HG03565 (cell line): ENCODE results near the gene CNOT10.
A peak's percentile ranks its signal among the peaks of the same experiment; 100 is the strongest.
"Not testable (repeated sequence)": the region's sequence is repeated elsewhere in the genome, so short reads cannot be mapped to it uniquely, and the experiment has no call there.

Experiments
- ATAC-seq: cut with Tn5 transposase; IDR thresholded peaks from one replicate; pipeline ENCODE4 v1.9.1; 2021; ENCODE audit warnings: mild to moderate bottlenecking, moderate library complexity; ENCODE audit not compliant: unreplicated experiment

The CNOT10 gene, protein sequence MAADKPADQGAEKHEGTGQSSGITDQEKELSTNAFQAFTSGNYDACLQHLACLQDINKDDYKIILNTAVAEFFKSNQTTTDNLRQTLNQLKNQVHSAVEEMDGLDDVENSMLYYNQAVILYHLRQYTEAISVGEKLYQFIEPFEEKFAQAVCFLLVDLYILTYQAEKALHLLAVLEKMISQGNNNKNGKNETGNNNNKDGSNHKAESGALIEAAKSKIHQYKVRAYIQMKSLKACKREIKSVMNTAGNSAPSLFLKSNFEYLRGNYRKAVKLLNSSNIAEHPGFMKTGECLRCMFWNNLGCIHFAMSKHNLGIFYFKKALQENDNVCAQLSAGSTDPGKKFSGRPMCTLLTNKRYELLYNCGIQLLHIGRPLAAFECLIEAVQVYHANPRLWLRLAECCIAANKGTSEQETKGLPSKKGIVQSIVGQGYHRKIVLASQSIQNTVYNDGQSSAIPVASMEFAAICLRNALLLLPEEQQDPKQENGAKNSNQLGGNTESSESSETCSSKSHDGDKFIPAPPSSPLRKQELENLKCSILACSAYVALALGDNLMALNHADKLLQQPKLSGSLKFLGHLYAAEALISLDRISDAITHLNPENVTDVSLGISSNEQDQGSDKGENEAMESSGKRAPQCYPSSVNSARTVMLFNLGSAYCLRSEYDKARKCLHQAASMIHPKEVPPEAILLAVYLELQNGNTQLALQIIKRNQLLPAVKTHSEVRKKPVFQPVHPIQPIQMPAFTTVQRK

DNA sequence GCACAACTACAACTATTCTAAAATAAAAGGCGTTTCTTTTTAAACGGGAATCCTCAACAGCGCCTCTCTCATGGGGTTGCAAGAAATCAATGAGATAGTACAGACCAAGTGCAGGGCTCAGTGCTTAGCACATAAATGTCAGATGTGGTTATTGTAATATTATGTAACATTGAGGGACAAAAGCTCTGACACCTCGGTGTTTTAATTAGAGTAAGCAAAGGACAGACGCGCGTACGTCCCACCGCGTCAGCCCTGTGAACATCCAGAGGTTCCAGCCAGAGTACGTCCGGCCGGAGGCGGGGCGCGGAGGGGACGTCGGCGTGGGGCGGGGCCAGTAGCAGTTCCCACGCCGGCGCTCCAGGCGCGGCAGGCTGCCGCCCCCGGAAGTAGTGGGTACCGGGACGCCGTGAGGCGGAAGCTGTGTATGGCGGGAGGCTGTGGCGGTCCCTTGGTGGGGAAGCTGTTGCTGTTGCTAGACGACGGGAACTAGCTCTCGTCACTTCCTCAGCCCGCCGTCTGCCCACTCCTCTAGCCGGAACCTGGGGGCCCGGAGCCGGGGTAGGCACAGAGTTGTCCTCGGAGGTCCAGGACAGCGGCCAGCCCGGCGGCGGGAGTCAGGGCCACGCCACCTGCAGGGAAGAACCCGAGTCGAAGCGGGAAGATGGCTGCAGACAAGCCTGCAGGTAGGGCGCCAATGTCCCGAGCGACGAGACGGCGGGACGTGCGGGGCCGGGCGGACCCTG is at the start of gene CNOT10:
CNOT10 (plus strand) TSS at position 389 of the 743 bp plus-strand sequence; CDS start at position 662, 273 bp downstream.
- ATAC-seq: peak; percentile 97

DNA sequence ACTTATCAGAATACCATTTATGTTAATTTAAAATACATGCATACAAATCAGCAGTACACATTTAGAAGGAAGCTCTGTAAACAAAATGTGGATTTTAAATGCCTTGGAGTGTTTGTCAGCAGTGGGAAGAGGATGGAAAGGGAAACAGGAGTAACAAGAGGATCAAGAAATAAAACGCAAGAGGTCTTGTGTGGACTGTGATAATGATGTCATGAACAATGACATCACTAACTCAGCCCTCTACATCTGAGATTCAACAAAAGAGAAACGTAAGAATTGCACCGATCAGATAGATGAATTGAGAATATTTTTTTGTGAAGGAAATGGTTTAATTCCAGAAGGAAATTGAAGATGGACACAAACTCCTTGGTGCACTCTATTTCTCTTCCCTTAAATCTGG is 44.0 kb upstream of the CNOT10 start:
- ATAC-seq: no peak

DNA sequence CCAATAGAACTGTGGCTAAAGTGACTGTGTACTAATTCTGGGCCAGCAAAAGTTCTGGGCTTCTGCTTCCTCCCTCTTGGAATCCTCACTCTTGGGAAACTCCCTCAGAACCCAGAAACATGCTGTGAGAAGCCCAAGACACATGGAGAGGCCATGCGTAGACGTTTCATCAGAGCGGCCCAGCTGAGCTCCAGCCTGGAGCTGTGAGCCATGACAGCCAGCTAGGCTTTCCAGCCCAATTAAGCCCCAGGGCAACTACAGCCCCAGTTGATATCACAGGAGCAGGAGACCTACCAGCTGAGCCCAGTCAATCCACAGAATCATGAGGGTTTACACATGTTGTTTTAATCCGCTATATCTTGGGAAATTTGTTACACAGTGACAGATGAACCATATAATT is 43.6 kb upstream of the CNOT10 start:
- ATAC-seq: no peak

DNA sequence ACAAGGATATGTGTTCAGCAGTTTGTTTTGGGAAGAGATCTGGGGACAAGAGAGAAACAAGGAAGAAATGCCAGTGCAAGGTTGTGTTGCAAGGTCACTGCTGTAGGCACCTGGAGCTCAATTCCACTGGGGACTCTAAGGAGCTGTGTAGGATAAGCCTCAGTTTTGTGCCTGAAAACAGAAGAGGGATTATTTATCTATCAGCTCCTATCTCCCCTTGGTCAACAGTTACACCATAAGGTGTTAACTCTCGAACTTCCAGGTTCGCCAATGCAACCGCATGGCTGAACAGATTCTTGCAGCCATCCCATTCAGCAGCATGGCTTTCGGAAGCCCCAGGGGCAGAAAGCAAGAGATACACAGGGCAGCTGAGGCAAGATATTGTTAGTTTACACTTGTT is 41.6 kb upstream of the CNOT10 start:
- ATAC-seq: no peak

DNA sequence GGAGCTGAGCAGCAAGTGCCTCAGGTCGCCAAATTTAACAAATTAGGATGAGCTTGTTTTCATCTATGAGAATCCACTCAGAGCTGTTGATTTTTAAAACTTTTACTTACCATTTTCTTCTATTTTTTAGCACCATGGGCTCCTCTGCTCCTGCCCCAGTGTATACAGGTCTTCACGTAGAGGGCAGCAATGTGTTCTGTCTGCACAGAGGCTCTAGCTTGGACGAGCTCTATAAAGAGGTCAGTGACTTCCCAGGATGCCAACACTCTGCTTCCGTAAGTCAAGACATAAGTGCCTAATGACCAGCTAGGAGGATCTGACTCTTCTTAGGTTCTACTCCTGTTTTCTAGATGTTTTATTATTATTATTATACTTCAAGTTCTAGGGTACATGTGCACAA is 41.2 kb upstream of the CNOT10 start:
- ATAC-seq: no peak

DNA sequence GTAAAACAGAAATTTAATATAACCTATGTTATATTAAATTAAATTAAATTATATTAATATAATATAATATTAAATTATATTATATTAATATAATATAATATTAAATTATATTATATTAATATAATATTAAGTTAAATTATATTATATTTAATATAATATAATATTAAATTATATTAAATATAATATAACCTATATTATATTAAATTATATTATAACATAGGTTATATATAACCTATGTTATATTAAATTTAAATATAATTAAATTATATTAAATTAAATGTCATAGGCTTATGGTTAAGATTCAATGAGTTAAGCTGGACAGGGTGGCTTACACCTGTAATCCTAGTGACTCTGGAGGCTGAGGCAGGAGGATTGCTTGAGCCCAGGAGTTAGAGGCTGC is 40.6 kb upstream of the CNOT10 start:
- ATAC-seq: no peak

DNA sequence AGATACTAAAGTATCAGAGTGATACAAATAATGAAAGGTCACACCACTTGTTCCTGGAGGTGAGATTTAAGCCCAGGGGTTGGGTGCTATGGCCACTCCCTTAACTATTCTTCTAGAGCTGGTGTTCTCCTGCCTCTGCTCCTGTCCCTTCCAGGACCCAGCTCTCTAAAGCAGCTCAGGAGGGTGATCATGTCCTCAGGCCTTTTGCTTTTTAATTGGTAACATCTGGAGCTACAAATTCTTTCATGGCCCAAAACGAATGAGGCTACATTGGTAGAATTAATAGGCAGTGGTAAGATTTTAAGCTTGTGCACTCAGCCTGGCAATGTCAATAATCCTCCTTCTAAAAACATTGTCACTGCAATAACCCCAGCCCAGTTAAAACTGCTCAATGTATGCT is 38.2 kb upstream of the CNOT10 start:
- no peak for ATAC-seq

DNA sequence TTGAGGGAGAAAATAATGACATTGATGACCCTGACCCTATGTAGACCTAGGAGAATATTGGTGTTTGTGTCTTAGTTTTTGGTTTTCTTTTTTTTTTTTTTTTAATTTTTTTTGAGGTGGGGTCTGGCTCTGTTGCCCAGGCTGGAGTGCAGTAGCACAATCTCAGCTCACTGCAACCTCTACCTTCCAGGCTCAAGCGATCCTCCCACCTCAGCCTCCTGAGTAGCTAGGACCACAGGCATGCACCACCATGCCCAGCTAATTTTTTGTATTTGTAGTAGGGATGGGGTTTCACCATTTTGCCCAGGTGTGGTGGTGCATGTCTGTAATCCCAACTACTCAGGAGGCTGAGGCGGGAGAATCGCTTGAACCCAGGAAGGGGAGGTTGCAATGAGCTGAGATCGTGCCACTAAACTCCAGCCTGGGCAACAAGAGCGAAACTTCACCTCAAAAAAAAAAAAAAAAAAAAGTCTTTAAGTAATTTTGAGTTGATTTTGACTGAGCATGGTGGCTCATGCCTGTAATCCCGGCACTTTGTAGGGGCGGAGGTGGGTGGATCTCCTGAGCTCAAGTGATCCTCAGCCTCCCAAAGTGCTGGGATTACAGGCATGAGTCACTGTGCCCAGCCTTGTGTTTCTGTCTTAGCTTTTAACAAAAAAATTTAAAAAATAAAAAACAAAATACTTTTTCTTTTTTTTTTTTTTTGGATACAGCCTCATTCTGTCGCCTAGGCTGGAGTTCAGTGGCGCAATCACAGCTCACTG is 32.5 kb upstream of the CNOT10 start:
- not testable (repeated sequence) for ATAC-seq

DNA sequence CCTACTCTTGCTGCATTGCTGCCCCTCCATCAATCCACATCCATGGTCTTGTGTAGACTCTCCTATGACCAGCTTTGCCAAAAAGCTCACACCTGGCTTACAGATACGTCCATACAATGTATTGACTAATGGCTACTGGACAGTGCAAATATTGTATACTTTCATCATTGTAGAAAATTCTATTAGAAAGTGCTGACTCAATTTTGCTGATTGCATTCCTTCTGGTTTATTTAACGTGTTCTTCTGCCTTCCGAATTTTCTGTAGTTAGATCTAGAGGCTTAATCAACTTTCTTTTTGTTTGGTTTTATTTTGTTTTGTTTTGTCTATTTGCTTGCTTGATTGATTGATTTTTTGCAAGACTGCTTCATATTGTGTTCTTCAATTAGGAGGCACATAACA is 29.8 kb upstream of the CNOT10 start:
- ATAC-seq: no peak

DNA sequence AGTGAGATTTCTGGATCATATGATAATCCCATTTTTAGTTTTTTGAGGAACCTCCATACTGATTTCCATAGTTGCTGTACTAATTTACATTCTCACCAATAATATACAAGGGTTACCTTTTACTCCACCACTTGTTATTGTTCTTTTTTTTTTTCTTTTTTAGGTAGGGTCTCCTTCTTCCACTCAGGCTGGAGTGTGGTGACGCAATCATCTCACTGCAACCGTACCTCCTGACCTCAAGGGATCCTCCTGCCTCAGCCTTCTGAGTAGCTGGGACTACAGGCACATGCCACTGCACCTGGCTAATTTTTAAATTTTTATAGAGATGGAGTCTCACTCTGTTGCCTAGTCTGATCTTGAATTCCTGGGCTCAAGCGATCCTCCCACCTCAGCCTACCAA is 24.4 kb upstream of the CNOT10 start:
- no peak for ATAC-seq

DNA sequence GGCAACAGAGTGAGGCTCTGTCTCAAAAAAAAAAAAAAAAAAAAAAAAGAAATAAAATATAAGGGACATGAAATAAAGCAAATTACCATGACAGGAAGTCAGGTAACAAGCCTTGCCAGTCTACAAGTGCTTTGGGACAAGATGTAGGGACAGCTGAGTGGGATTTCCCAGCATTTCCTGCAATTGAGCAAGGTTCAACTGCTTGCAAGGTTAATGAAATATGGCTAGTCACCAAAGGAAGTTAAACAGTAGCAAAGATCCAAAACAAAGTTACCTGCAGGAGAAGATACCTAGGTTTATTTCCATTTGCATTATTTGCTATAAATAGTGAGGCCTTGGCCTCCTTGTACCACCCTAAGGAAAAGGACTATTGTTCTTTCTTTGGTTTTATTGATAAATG is 22.3 kb upstream of the CNOT10 start:
- ATAC-seq: no peak

DNA sequence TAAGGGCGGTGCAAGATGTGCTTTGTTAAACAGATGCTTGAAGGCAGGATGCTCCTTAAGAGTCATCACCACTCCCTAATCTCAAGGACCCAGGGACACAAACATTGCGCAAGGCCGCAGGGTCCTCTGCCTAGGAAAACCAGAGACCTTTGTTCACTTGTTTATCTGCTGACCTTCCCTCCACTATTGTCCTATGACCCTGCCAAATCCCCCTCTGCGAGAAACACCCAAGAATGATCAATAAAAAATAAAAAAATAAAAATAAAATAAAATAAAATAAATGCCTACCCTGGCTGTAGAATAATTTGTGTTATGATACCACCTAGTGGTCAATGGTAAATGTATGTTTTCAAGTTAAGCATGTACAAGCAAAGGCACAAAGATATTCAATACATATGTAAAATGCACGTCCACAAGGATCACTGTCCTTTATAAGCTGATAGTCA is 20.3 kb upstream of the CNOT10 start:
- ATAC-seq: not testable (repeated sequence)

DNA sequence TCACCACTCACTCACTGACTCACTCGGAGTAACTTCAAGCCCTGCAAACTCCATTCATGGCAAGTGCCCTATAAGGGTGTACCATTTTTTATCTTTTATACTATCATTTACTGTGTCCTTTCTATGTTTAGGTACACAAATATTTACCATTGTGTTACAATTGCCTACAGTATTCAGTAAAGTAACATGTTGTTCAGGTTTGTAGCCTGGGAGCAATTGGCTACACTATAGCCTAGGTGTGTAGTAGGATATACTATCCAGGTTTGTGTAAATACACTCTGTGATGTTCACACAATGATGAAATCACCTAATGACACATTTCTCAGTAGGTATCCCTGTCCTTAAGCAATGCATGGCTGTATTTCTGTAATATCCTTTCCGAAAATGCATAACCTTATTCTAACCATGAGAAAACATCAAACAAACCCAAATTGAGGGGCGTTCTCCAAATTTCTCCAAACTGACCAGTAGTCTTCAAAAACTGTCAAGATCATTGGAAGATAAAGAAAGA is 17.9 kb upstream of the CNOT10 start:
- no peak for ATAC-seq

DNA sequence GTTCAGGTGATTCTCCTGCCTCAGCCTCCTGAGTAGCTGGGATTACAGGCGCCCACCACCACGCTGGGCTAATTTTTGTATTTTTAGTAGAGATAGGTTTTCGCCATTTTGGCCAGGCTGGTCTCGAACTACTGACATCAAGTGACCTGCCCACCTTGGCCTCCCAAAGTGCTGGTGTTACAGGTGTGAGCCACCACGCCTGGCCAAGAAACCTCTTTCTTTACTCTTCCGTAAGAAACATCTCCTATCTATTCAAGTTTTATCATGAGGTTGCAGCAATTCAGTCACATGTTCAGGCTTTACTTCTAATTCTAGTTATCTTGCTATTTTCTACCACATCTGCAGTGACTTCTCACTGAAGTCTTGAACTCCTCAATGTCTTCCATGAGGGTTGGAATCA is 15.8 kb upstream of the CNOT10 start:
- not testable (repeated sequence) for ATAC-seq

DNA sequence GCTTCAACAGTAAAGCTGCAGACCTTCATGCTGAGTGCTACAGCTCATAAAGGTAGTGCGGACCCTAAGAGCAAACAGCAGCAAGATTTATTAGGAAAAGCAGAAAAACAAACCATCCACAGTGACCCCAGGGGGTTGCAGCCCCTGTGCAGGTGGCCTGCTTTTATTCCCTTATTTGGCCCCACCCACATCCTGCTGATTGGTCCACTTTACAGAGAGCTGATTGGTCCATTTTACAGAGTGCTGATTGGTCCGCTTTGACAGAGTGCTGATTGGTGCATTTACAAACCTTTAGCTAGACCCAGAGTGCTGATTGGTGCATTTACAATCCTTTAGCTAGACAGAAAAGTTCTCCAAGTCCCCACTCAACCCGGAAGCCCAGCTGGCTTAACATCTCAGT is 11.3 kb upstream of the CNOT10 start:
- not testable (repeated sequence) for ATAC-seq

DNA sequence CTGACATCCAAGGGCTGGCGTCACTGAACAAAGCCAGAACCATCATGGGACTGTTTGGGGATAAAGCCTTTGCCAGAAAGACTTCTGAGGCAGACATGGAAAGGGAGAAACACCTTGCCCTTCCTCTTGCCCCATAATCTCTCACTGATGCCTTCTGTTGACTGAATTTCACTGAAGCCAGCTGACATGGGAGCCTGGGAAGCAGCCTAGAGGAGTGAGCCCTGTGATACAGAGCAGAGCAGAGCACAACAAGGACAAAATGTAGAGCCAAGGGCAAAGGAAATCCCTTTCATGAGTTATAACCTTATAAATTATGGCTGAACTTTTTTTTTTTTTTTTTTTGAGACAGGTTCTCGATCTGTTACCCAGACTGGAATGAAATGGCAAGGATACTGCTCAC is 9.8 kb upstream of the CNOT10 start:
- no peak for ATAC-seq

DNA sequence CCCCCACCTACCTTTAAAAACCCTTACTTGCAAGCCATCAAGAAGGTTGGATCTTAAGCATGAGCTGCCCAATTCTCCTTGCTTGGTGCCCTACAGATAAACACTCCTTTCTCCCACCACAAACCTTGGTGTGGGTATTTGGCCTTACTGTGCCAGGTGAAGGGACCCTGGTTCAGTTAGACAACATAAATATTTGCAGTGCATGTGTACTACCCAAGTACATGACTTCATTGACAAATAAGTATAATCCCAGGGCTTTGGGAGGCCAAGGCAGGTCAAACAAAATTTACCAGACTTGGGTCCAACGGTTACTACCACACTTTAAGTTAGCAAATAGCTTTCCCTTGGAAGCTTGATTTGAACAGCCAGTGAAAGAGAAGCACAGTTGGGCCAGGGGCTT is 9.3 kb upstream of the CNOT10 start:
- ATAC-seq: no peak

DNA sequence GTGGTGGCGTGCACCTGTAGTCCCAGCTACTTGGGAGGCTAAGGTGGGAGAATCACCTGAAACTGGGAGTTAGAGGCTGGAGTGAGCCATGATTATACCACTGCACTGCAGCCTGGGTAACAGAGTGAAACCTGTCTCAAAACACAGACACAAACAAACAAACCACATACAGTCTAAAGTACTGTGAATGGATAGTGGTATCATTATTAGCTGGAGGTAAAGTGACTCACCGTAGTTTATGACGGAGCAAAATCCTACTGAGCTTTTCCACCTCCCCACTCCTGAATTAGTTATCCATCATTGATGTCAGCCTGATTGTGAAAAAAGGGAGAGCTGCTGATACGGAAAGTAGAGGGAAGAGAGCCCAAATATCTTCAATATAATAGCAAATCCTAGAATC is 3.2 kb upstream of the CNOT10 start:
- no peak for ATAC-seq

DNA sequence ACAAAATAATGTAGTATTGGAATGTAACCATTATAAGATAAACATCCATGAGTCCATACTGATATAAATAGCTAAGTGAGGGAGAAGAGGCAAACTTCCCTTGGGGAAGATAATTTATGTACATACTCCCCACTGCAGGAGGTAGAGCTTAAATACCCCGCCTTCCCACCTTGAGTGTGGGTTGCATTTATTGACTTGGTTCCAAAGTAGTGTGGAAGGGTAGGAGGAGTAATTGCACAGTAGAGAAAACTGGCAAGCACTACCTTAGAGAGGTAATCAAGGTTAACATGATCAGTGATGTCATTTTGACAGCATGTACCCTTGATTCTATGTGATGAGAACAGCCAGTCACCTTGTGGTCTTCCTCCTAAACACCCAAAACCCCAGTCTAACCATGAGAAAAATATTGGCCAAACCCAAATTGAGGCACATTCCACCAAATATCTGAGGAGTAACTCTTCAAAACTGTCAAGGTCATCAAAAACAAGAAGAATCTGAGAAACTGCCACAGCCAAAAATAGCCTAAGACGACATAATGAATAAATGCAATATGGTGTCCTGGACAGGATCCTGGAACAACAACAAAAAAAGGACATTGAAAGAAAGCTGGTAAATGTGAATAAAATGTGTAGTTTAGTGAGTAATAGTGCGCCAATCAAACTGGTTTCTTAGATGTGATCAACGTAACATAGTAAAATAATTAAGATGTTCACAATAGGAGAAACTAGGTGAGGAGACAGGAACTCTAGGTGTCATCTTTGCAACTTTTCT is 774 bp upstream of the CNOT10 start:
- ATAC-seq: no peak
